NCI-H2107 (cell line): ENCODE data around the gene APOB.
"Not testable (repeated sequence)": the region's sequence is repeated elsewhere in the genome, so short reads cannot be mapped to it uniquely, and the experiment has no call there.

Source experiments
- DNase-seq: peaks from one replicate; lab custom pipeline; 2025; lab: John Stamatoyannopoulos, UW

The APOB gene

DNA sequence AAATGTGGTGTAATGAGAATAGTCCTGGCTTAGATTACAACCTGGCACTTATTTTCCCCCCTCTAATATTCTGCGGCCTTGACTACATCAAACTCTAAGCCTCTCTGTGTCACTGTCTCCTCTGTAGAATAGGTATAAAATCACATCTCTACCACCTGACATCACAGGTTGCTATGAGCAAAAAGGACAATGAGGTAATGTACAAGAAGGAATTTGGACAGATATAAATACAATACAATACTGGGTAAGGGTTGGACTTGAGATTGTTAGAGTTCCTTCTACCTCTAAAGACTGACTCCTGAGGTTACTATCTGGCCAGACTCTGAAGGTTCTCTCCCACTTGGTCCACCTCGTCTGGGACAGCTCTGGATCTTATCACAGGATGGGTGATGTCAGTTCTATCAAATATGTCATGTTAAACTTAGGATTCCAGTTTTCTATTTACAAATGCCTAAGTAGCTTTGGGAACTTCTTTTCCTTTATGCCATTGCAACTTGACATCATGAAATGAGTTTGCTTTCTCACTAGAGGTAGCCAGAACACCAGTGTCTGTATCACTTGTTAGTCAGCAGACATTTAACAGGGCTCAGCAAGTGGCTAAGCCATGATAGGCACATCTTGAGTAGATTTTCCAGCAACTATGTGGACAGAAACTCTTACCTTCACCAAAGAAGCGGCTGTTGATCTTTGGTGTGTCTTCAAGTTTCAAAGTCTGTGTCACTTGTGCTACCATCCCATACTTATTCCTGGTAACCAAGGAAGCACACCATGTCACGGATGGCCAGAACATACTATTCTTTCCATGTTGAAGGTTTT, 9.5 kb downstream of the APOB start:
- no peak for DNase-seq

DNA sequence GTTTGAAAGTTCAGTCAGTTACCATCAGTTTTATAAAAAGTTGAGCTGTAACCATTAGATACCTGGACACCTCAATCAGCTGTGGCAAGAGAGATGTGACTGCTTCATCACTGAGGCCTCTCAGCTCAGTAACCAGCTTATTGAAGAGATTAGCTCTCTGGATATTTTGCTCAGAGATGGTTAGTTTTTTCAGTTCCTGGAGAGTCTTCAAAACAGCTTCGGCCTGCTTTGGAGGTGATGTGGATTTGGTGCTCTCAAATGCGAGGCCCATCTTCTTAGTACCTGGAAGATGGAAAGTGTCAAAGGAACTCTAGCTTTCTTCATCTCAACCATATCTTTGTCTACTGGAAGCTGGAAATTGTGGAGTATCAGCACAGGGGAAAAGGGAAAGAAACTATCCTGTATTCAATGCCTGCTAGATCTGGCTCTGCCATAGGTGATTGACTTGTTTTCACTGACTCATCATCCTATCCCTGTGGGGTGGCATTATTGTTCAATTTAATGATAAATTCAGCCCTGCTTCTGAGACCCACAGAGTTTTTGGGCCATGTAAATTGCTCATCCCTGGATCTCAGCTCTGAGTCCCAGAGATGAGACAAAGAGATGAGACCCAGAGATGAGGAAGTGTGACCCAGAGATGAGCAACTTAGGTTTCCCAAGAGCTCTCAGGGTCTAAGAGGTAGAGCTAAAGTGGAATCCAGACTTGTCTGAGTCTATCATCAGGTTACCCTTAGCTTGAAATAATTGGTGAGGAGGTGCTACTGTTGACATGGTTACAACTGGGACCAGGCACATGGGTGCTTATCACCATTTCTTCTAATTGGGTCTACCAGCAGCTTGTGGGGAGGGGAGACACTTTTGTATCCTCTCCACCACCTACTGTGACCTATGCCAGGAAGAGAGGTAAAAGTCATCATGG, 10.4 kb downstream of the APOB start:
- no peak for DNase-seq

DNA sequence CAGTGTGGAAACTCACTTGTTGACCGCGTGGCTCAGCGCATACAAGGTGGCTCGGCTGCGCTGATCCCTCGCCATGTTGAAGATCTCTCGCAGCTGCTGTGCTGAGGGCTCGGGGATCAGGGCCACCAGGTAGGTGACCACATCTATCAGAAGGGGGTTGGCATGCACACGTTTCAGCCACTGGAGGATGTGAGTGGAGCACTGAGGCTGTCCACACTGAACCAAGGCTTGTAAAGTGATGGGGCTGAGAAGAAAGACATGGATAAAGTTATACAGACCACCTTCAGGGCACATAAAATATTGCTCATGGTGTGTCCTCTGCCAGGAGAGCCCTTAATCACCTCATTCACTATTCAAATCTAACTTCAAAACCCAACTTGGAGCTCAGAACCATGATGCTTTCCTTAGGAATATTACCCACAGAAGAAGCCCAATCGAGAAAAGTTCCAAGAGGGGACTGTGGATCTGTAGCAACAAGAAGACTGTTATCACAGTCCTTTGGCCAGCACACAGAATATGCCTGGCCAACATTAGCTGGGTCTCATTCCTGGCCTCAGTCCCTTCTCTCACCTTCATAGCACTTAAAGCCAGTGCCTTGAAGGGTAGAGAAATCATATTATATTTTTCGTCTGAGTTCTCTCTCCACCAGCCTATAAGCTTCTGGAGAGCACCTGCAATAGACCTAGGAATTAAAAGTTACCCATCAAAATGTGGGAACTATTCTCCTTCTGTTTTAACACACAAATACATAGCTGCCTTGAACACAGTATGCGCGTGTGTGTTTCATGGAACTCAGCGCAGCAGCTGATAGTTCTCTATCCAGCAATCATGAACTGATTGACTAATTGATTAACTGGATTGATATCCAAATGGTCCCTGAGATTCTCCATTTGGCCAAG, 11.3 kb downstream of the APOB start:
- no peak for DNase-seq

DNA sequence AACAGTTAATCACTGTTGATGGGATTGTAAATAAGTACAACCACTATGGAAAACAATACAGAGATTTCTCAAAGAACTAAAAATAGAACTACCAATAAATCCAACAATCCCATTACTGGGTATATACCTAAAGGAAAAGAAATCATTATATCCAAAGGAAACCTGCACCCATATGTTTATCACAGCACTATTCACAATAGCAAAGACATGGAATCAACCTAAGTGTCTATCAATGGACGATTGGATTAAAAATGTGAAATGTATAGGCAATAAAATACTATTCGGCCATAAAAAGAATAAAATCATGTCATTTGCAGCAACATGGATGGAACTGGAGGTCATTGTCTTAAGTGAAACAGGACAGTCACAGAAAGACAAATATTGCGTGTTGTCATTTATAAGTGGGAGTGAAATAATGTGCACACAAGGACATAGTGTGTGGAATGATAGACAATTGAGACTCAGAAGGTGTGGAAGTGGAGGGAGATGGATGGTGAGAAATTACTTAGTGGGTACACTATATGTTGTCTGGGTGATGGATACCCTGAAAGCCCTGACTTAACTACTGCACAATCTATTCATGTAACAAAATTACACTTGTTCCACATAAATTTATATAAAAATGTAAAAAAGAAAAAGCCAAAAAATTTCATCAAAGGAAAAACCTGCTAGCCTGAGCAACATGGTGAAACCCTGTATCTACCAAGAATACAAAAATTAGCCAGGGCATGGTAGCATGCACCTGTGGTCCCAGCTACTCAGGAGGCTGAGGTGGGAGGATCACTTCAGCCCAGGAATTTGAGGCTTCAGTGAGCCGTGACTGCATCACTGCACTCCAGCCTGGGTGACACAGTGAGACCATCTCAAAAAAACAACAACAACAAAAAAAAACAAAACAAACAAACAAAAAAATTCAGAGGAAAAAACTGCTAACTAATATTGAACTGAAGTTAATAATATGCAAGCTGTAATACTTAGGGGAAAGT, 12.6 kb downstream of the APOB start:
- no peak for DNase-seq

DNA sequence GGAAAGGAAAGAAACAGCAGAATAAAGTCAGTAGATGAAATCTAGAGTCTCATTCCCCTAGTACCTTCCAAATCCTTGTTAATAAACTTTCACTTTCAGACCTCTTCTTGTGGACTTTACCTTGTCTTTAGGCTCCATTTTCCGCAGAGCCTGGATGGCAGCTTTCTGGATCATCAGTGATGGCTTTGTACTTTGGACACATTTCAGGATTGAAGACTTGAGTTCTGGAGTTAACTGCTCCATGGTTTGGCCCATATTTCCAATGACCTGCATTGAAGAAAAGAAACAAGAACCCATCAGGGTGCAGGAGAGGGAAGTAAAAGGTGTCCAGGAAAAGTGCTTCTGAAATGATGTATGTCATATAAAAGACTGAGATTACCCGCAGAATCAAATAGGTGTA, 14.4 kb downstream of the APOB start:
- DNase-seq, result no peak

DNA sequence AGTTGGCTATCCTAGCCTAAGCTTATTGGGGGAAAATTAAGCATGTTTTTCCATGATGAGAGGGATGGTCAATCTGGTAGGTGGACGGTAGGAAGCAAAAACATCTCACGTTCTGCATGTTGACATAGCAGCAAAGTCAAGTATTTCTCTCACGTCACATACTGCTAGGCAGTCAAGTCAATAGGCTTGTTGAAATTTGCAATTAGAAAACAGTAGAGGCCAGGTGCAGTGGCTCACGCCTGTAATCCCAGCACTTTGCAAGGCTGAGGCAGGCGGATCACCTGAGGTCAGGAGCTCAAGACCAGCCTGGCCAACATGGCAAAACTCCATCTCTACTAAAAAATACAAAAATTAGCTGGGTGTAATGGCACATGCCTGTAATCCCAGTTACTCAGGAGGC, 14.9 kb downstream of the APOB start:
- DNase-seq, result not testable (repeated sequence)

DNA sequence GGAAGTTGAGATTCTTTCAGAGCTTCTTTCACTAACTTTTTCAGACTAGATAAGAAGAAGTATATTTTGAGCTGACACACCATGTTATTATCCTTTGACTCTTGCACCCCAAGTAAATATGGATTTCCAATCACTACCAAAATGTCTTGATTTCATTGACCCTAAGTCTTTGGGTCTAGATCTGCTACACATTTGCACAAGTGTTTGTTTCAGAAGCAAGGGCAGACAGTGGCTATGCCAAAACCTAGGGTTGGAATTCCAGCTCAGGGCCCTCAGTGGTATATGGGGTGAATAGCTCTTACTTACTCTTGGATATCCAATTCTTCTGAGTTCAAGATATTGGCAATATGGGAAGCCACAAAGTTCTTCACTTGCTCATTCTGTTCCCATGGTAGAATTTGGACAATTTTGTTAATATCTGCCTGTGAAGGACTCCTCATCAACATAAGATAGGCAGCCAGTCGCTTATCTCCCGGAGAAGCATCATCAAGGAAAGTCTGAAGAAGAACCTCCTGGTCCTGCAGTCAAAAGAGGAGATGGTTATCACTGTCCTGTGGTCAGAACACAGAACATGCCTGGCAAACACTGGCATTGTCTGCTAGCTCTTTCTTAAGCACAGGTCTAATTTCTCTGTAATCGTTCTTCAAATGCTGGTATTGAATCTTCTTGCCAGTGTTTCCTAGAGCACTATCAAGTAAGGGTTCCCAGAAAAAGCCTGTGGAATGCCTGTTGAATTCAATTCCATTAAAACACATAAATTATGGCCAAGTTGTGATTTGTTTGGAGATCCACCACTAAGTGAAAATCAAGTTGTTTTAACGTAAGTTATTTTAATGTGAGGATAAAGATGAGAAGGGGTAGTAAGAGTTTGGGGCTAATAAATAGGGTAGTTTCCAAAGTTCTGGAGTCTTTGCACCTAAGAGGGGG, 15.6 kb downstream of the APOB start:
- no peak for DNase-seq

DNA sequence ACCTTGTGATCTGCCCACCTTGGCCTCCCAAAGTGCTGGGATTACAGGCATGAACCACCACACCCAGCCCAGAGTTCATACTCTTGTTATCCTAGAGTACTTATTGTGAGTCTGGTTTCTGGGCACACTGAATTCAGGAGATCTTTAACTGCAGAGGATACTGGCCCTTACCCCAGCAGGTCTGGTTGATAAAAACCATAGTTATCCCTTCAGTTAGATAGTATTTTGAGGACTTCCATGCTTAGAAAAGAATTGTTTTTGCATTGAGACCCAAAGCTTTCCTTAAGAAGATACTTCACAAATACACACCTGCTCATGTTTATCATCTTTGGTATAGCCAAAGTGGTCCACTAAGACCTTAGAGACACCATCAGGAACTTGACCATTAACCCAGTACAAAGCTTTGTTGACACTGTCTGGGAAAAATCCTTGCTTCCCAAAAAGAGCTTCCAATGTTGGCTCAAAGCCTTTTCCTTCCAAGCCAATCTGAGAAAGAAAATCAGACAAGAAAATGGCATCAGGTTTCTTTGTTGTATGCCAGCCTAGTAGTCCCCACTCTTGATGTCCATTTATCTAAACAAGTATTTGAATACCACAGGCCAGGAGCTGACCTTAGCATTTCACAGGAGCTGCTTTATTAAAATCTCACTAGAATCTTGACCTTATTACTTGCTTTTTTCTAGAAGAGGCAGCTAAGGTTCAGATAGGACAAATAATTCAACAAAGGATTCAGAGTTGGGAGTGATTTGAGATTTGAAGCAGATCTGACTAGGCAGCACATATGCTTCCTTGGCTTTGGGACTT, 17.2 kb downstream of the APOB start:
- no peak for DNase-seq

DNA sequence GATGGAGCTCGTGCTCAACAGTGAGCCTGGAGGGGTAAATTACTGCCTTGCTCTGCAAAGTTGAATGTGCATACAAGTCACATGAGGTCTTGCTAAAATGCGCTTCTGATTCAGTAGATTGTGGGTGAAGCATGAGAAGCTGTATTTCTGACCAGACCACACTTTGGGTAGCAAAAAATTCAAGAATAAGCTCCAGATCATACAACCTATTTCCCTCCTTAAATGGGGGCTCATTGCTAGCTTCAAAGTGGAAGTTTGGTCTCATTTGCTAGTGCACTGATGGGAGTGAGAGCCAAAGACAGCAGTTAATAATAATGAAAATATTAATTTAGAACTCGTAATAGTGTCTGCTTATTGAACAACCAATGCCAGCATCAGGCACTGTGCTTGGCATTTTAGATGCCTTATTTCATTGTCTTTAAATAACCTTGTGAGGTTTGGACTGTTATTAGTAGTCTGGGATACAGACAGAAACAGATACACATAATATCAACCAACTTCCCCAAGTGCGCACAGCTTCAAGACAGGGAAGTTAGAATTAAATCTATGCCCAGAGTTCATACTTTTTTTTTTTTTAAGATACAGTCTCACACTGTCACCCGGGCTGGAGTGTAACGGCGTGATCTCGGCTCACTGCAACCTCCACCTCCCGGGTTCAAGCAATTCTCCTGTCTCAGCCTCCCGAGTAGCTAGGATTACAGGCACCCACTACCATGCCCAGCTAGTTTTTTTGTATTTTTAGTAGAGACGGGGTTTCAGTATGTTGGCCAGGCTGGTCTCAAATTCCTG, 18.0 kb downstream of the APOB start:
- no peak for DNase-seq

DNA sequence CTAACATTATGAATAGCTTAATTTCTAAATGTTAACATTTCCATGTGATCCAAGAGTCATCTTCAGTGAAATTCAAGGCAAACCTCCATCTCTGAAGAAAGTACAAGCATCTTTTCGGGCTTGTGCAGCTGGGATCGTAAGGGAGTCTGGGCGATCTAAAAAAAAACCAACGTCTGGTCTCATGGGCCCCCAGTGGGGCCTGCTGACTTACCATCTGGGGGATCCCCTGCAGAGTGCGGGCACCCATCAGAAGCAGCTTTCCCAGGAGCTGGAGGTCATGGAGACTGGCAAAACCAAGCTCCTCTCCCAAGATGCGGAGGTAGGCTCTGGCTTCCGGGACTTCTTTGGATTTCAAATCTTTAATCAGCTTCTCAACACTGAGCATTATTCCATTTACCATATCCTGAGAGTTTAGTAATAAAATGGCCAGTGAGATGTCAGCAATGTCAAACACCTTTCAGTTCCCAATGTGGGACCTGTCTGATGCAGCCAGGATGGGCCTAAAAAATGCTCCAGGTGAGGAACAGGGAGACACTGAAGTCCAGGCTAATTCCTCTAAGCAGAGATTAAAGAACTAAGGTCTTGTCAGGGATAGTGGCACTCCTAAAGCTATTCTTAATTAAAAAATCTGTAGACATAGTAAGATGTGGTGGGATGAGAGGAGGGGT, 19.0 kb downstream of the APOB start:
- DNase-seq, result no peak

DNA sequence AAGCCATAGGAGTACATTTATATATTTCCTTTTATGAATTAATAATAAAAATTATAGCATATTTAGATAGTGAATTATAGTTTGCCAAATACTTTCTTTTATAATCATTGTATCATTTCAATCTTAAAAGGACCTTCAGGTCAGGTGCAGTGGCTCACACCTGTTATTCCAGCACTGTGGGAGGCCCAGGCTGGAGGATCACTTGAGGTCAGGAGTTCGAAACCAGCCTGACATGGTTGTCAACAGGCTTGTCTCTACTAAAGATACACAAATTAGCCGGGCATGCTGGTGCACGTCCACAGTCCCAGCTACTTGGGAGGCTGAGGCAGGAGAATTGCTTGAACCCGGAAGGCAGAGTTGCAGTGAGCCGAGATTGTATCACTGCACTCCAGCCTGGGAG, 19.7 kb downstream of the APOB start:
- DNase-seq, result no peak

DNA sequence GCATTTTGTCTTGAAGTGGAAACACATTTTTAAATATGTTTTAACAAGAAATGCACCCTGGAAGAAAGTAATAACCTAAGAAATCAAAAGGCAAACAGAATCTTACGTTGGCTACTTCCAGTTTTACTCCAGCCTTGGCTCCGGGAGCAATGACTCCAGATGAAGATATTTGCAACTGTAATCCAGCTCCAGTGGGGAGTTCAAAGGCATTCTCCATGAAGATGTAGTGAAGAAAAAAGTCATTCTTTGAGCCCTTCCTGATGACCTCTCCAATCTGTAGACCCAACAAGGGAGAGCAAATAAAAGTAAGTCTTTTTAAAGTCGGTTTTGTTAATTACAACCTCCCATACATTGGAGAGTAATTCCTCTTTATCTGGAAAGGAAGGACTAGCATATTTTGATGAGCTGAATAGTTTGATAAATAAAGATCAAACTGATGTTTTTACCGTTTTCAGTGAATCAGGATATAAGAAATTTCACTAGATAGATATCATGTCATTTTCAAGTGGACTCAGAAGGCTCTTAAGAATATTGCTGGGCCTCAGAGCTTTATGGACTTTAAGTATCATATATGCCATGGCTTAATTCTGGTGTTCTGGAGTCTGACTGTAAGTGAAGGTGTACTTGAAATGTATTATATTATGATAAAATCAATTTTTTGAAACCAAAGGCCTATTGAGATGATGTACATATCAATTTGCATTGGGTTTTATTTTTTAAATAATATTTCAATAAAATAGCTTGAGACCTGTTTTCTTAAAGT, 20.3 kb downstream of the APOB start:
- DNase-seq, result no peak

DNA sequence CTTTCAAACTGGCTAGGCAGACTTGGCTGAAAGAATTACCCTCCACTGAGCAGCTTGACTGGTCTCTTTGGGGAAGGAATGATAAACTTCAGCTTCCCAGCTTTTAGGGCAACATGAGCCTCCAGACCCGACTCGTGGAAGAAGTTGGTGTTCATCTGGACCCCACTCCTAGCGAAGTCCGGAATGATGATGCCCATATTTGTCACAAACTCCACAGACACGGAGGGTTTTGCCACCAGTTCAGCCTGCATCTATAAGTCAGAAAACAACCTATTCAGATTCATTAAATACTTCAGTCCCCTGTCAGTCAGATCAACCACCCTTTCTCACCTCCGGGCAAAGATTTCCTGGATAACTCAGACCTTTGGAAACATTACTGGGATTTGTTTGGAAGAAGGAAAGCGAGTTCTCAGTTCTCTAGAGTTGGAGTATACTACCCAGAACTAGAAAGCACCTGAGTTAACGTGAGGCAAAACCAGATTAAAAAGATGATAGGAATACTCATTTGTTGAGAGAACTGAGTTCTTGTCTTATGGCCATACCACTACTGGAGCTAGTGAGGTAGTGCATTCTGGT, 21.0 kb downstream of the APOB start:
- no peak for DNase-seq

DNA sequence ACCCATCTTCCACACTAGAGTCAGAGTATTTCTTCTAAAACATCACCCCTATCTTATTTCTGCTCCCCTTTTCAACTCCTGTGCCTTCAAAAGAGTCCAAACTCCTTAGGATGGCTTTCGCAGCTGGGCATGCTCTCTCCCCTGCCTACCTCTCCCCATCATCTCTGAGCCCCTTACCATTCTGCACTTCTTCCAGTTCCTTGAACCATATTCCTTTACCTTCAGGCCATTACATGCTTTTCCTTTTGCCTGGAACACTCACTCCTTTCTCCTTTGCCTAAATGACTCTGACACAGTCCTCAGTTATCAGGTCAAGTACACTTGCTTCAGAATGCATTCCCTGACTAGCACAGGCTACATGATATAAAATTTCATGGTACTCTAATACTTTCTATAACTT, 22.4 kb downstream of the APOB start:
- no peak for DNase-seq

DNA sequence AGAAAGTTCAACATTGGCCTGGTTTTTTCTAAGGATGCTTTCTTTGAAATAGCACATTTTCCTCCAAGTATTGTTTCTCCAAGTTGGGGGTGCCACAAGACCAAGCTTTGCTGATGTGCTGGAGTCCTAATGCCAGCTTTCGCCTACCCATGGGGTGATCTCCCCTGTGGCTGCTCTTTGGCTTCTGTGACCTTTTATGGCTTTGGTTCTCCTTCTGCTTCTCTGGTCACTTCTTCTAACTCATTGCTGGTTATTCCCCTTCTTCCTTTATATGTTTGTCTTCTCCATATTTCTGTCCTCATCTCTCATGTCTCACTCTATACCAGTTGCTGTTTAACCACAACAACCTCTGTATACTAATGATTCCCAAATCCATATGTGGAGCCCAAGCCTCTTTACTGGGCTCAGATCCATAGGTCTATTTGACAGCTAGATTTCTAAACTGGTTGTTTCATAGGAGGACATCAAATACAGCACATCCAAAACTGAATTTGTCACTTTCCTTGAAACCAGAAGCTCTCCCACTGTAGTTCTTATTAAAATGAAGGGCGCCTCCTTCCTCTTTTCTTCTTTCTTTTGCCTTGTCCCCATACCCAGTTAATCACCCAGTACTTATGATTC, 23.1 kb downstream of the APOB start:
- no peak for DNase-seq
